OCI-LY7 (cell line): ENCODE results near the gene ANKS6.

ENCODE experiments used
- CTCF ChIP-seq: fragments of 200-600 bp; sonication (generic); conservative IDR thresholded peaks from 2 replicates; pipeline ENCODE4 v1.5.1; 2014; ENCODE audit warnings: mild to moderate bottlenecking, antibody characterized with exemption, low read length, moderate library complexity, mixed read lengths
- EZH2phosphoT487 ChIP-seq: fragments of 200-600 bp; sonication (generic); IDR thresholded peaks from 2 replicates; pipeline ENCODE4 v1.6.1; 2018; ENCODE audit warnings: low read depth, borderline replicate concordance, mild to moderate bottlenecking, mixed run types, antibody characterized with exemption, low read length, moderate library complexity, mixed read lengths

GRCh38 chr9:98701576-98701975 lies 94.8 kb downstream of the ANKS6 start:
- TF ChIP-seq CTCF (no peak), EZH2phosphoT487 (no peak)
